PC-3 (cell line): ENCODE measurements around the gene MCU.

Source experiments
- CTCF ChIP-seq: fragments of 300-600 bp; sonication (generic); conservative IDR thresholded peaks from 2 replicates; pipeline ENCODE4 v1.5.1; 2017; ENCODE audit warnings: antibody characterized with exemption, low read depth, mild to moderate bottlenecking, low read length
- EZH2 ChIP-seq: fragments of 300-600 bp; sonication (generic); IDR thresholded peaks from one replicate; pipeline ENCODE4 v1.6.1; 2017; ENCODE audit warnings: antibody characterized with exemption, mild to moderate bottlenecking, low read length; ENCODE audit not compliant: unreplicated experiment
- EZH2phosphoT487 ChIP-seq: fragments of 300-600 bp; sonication (generic); IDR thresholded peaks from 2 replicates; pipeline ENCODE4 v1.6.1; 2018; ENCODE audit warnings: mild to moderate bottlenecking, antibody characterized with exemption, low read length, borderline replicate concordance

- TF ChIP-seq CTCF (no peak), EZH2phosphoT487 (no peak), EZH2 (no peak)
These were observed 130.5 kb downstream of the MCU start for GRCh38 chr10:72822342-72822986.
